WTC11 (cell line): ENCODE results near the gene EPHB3. TPM values are rescaled to one million over a fixed set of nuclear protein-coding genes. Genes with fewer than 3 reads are reported as not detected.

ENCODE experiments used
- ATAC-seq: fragments of 200-7000 bp; cut with Tn5 transposase; 2 replicates; pipeline ENCODE4 v1.10.0; 2021; ENCODE audit warnings: mild to moderate bottlenecking, moderate library complexity
- CTCF ChIA-PET: fragments of 300-600 bp; sonication (Branson Sonifier 250); formaldehyde crosslinking; loops from one replicate; lab custom pipeline; 2021; ENCODE audit warnings: antibody characterized with exemption; lab: Charles Lee
- POLR2A ChIA-PET: fragments of 350-600 bp; sonication (Branson Sonifier 250); formaldehyde crosslinking; loops from one replicate; lab custom pipeline; 2021; ENCODE audit warnings: antibody characterized with exemption; lab: Charles Lee
- DNase-seq: peaks from one replicate; pipeline ENCODE4 v3.0.0; 2021; ENCODE audit warnings: low spot score
- H3K27ac Mint-ChIP-seq: 2 replicates; pipeline ENCODE4 v1.8.0; 2021; ENCODE audit warnings: mixed read lengths
- H3K27me3 Mint-ChIP-seq: 2 replicates; pipeline ENCODE4 v1.8.0; 2021; ENCODE audit warnings: low read depth, mild to moderate bottlenecking, moderate library complexity, mixed read lengths
- H3K36me3 Mint-ChIP-seq: 2 replicates; pipeline ENCODE4 v1.8.0; 2021; ENCODE audit warnings: mixed read lengths
- H3K4me1 Mint-ChIP-seq: 2 replicates; pipeline ENCODE4 v1.8.0; 2022; ENCODE audit warnings: mixed read lengths
- H3K4me3 Mint-ChIP-seq: 2 replicates; pipeline ENCODE4 v1.8.0; 2021; ENCODE audit warnings: mild to moderate bottlenecking, moderate library complexity, mixed read lengths
- H3K9me3 Mint-ChIP-seq: 2 replicates; pipeline ENCODE4 v1.8.0; 2021; ENCODE audit warnings: mixed read lengths
- CDX4 ChIP-seq: fragments of 250-450 bp; sonication (Bioruptor Pico); IDR thresholded peaks from 2 replicates; pipeline ENCODE4 v1.9.0; 2021; ENCODE audit warnings: moderate library complexity, mild to moderate bottlenecking, inconsistent platforms, borderline replicate concordance
- CREM ChIP-seq: sonication (generic); formaldehyde crosslinking; IDR thresholded peaks from 2 replicates; pipeline ENCODE4 v1.8.1; 2022; ENCODE audit warnings: mild to moderate bottlenecking, missing genetic modification reagents, moderate library complexity
- E2F4 ChIP-seq: sonication (generic); formaldehyde crosslinking; IDR thresholded peaks from 2 replicates; pipeline ENCODE4 v1.8.1; 2022; ENCODE audit warnings: low read depth, mild to moderate bottlenecking, moderate library complexity, missing genetic modification reagents, borderline replicate concordance
- ETV6 ChIP-seq: sonication (generic); formaldehyde crosslinking; IDR thresholded peaks from 2 replicates; pipeline ENCODE4 v1.8.1; 2022; ENCODE audit warnings: mild to moderate bottlenecking, missing genetic modification reagents
- MYBL2 ChIP-seq: sonication (generic); formaldehyde crosslinking; IDR thresholded peaks from 2 replicates; pipeline ENCODE4 v1.8.1; 2023; ENCODE audit warnings: mild to moderate bottlenecking, moderate library complexity, missing genetic modification reagents
- NFE2L1 ChIP-seq: sonication (generic); formaldehyde crosslinking; IDR thresholded peaks from 2 replicates; pipeline ENCODE4 v1.8.1; 2023; ENCODE audit warnings: missing genetic modification reagents
- OVOL2 ChIP-seq: fragments of 250-450 bp; sonication (Bioruptor Pico); IDR thresholded peaks from 2 replicates; pipeline ENCODE4 v1.9.0; 2021; ENCODE audit warnings: mild to moderate bottlenecking, borderline replicate concordance
- PRDM15 ChIP-seq: sonication (generic); formaldehyde crosslinking; IDR thresholded peaks from 2 replicates; pipeline ENCODE4 v1.8.0; 2022; ENCODE audit warnings: missing genetic modification reagents
- TEAD4 ChIP-seq: sonication (generic); formaldehyde crosslinking; IDR thresholded peaks from 2 replicates; pipeline ENCODE4 v1.8.0; 2022; ENCODE audit warnings: mild to moderate bottlenecking, missing genetic modification reagents
- ZNF263 ChIP-seq: sonication (generic); formaldehyde crosslinking; IDR thresholded peaks from 2 replicates; pipeline ENCODE4 v1.8.1; 2022; ENCODE audit warnings: low read depth, mild to moderate bottlenecking, moderate library complexity, missing genetic modification reagents
- ZNF423 ChIP-seq: fragments of 250-450 bp; sonication (Bioruptor Pico); IDR thresholded peaks from 2 replicates; pipeline ENCODE4 v2.1.2; 2022; ENCODE audit warnings: mild to moderate bottlenecking, moderate library complexity
- ZNF425 ChIP-seq: fragments of 250-450 bp; sonication (Bioruptor Pico); conservative IDR thresholded peaks from 2 replicates; pipeline ENCODE4 v1.9.0; 2021; ENCODE audit warnings: mild to moderate bottlenecking
- ZNF512 ChIP-seq: sonication (generic); formaldehyde crosslinking; IDR thresholded peaks from 2 replicates; pipeline ENCODE4 v1.8.1; 2022; ENCODE audit warnings: missing genetic modification reagents, borderline replicate concordance
- ZNF671 ChIP-seq: fragments of 250-450 bp; sonication (Bioruptor Pico); IDR thresholded peaks from 2 replicates; pipeline ENCODE4 v1.8.0; 2021; ENCODE audit warnings: mild to moderate bottlenecking
- total RNA-seq: library from RNA; stranded (reverse); gene quantifications from 3 replicates; pipeline ENCODE4 v1.2.3, GENCODE V29; 2021

EPHB3 gene
- total RNA-seq, 1 experiment from 2014 or later: 11.4 TPM

GRCh38 chr3:184601576-184602371, 40.2 kb downstream of the EPHB3 start:
- no peaks in the 10 kb centered on the region for H3K9me3 Mint-ChIP-seq

GRCh38 chr3:184602372-184603150, 41.0 kb downstream of the EPHB3 start:
- no peak for DNase-seq
- CTCF ChIA-PET: interaction anchor here (0.7 to 5.9 kb wide), 14 partner anchors 10 to 176 kb away, joined by 3 to 78 read pairs (median 3); partner anchors contain the start of gene EPHB3
- no peaks in the 10 kb centered on the region for H3K36me3 Mint-ChIP-seq
- H3K4me3 Mint-ChIP-seq: peak overlapping the region; percentile 71
- H3K4me1 Mint-ChIP-seq: peaks cover 37% of the 10 kb centered on the region
- TF ChIP-seq ZNF263 (CRISPR knock-in tag) (peak; percentile 41; the same call in 1 of the 2 replicates), ZNF423 (peak; percentile 83), ZNF512 (peak; percentile 22; the same call in 1 of the 2 replicates), NFE2L1 (CRISPR knock-in tag) (no peak), PRDM15 (peak; percentile 43; the same call in 1 of the 2 replicates)
- H3K9me3 Mint-ChIP-seq: no peaks in the 10 kb centered on the region
- ATAC-seq: no peak; the same call in 1 of the 2 replicates
- peaks cover 84% of the 10 kb centered on the region for H3K27me3 Mint-ChIP-seq
- POLR2A ChIA-PET: interaction anchor here (0.7 to 1.7 kb wide), 3 partner anchors 10 to 136 kb away, joined by 3 to 7 read pairs (median 4); no protein-coding TSS in a partner anchor
- no peak overlapping the region for H3K27ac Mint-ChIP-seq

More at GRCh38 chr3:184601576-184602371, 40.2 kb downstream of the EPHB3 start:
- peaks cover 35% of the 10 kb centered on the region for H3K4me1 Mint-ChIP-seq
- CTCF ChIA-PET: interaction anchor here (0.7 to 5.9 kb wide), 15 partner anchors 9 to 177 kb away, joined by 3 to 78 read pairs (median 3); partner anchors contain the start of gene EPHB3
- no peaks in the 10 kb centered on the region for H3K36me3 Mint-ChIP-seq
- POLR2A ChIA-PET: interaction anchor here (1.7 kb wide), 1 partner anchor 10 kb away, joined by 7 read pairs; no protein-coding TSS in a partner anchor
- peak overlapping the region; percentile 71 for H3K4me3 Mint-ChIP-seq
- 0 out of 2 replicates have a peak, but pooled peaks have one; percentile 22 for TF ChIP-seq MYBL2
- no peak for TF ChIP-seq CDX4 (CRISPR knock-in tag)
- TF ChIP-seq ZNF423: peak; percentile 52; the same call in 1 of the 2 replicates
- peaks cover 81% of the 10 kb centered on the region for H3K27me3 Mint-ChIP-seq
- H3K27ac Mint-ChIP-seq: no peak overlapping the region
- DNase-seq (no peak), ATAC-seq (no peak)

GRCh38 chr3:184603151-184604030, 41.8 kb downstream of the EPHB3 start:
- Mint-ChIP-seq H3K27me3 (peaks cover 92% of the 10 kb centered on the region), H3K9me3 (no peaks in the 10 kb centered on the region), H3K4me1 (peaks cover 37% of the 10 kb centered on the region), H3K27ac (no peak overlapping the region), H3K36me3 (no peaks in the 10 kb centered on the region), H3K4me3 (peak overlapping the region; percentile 71)
- ChIA-PET CTCF (interaction anchor here (0.9 to 5.9 kb wide), 11 partner anchors 11 to 175 kb away, joined by 3 to 78 read pairs (median 4); partner anchors contain the start of gene EPHB3), POLR2A (interaction anchor here (0.7 to 1.7 kb wide), 4 partner anchors 11 to 135 kb away, joined by 3 to 7 read pairs (median 4); no protein-coding TSS in a partner anchor)
- DNase-seq: no peak
- ATAC-seq: no peak
- no peak for TF ChIP-seq E2F4 (CRISPR knock-in tag)
- TF ChIP-seq OVOL2: no peak
- no peak for TF ChIP-seq CREM (CRISPR knock-in tag)
- no peak for TF ChIP-seq ZNF671
- no peak for TF ChIP-seq TEAD4 (CRISPR knock-in tag)
- no peak for TF ChIP-seq ZNF425 (CRISPR knock-in tag)
- no peak for TF ChIP-seq ETV6 (CRISPR knock-in tag)
